Motor neuron (in vitro differentiated cells): Measurements from ENCODE around the gene OARD1. TPM values are rescaled to one million over a fixed set of nuclear protein-coding genes. Genes with fewer than 3 reads are reported as not detected.
"Not testable (repeated sequence)": the region's sequence is repeated elsewhere in the genome, so short reads cannot be mapped to it uniquely, and the experiment has no call there.

ENCODE experiments used
- ATAC-seq, 8 experiments: fragments of 200-7000 bp; cut with Tn5 transposase; replicated peaks in 6 of 8; 2 replicates each; pipeline ENCODE4 v1.8.0; 2021; ENCODE audit warnings: mild to moderate bottlenecking in 8 of 8, moderate library complexity in 8 of 8
- H3K27ac ChIP-seq, 2 donors: fragments of 250-450 bp; sonication (Bioruptor Pico); 2 replicates each; pipeline ENCODE4 v1.9.0; 2021; ENCODE audit warnings: antibody characterized with exemption in 2 of 2, mild to moderate bottlenecking in 2 of 2, moderate library complexity in 1 of 2
- H3K4me1 ChIP-seq, 2 donors: fragments of 250-450 bp; sonication (Bioruptor Pico); replicated peaks in 1 of 2; 2 replicates each; pipeline ENCODE4 v1.6.1; 2021; ENCODE audit warnings: antibody characterized with exemption in 2 of 2, mild to moderate bottlenecking in 2 of 2, moderate library complexity in 1 of 2
- H3K4me3 ChIP-seq, 5 donors: fragments of 250-450 bp; sonication (Bioruptor Pico); 2 replicates each; pipeline ENCODE4 v1.9.0; 2021; ENCODE audit warnings: antibody characterized with exemption in 5 of 5, mild to moderate bottlenecking in 5 of 5, moderate library complexity in 4 of 5
- WGBS, 10 experiments: fragments of 450-650 bp; shearing (Covaris generic); methylation state at CpG; one replicate each; pipeline ENCODE4 v1.0.0; 2022; 5-methylcytosine and 5-hydroxymethylcytosine counted together
- in situ Hi-C, 9 experiments: fragments of 400-800 bp; cut with MboI; loops; one replicate each; pipeline ENCODE4 v1.15.0; 2021; ENCODE audit warnings: low sequenced_read_pairs in 9 of 9, low pct_unique_long_range_greater_than_20kb in 2 of 9; ENCODE audit not compliant: unreplicated experiment in 9 of 9
- total RNA-seq, 8 experiments: library from RNA; unstranded; fragments of 300-600 nt; gene quantifications; 2 replicates each; pipeline versions ENCODE4 v1.2.3 to v1.2.4, GENCODE V29; 2022

OARD1 gene, protein sequence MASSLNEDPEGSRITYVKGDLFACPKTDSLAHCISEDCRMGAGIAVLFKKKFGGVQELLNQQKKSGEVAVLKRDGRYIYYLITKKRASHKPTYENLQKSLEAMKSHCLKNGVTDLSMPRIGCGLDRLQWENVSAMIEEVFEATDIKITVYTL
- total RNA-seq = 10 to 100 TPM; 23.7 to 41.2 (median 33.8) TPM

DNA sequence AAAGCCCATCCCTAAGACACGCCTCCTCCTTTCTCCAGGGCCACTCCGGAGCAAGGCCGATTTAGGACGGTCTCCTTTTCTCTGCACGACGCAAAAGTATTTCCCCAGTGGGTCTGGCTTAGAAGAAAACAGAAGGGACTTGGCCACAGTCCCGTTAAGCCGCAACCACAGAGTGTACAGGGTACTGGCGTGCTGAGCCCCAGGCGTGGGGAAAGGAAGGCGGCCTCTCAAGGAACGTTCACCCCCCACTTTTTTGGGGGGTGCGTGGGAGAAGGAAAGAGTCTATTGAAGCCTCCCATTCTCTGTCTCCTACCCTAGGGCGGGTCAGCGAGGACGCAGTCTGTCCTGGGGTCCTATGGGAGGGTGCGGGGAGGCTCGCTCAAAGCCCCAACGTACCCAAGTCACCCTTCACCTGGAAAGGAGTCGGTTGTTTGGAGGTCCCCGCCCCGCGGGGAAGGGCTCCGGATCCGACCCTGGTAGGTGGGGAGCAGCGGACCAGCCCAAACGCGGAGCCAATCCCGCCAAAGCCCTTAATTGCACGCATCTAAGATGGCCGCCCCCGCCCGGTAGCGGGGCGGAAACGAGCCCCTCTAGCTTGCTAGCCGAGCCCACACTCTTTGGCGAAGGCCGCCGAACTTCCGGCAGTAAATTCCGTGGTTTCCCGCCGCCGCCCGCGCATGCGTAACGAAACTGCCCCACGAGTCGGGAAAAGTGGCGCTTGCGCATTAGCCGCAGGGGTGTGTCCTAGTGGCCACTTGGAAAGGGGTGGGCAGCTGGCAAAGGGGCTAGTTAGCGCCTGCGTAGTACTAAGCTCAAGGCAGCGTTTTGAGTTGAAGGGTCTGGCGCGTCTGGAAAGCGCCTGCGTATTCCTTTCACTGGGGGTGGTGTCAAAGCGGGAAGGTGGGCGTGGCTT lies at the start of gene OARD1:
Gene OARD1, minus strand, starts transcription at position 434 of the 913 bp plus-strand sequence. CDS start 722 bp downstream, outside the sequence.
- WGBS, 10 experiments = 0 to 2% (median 0%) methylated on average over 1 to 13 of the region's 63 CpGs; no CpG with 5 or more reads in 3 of the 10 experiments
- in situ Hi-C loops = loop anchor here in 3 of 9 experiments (25.0 kb wide), 1 partner anchor 1710 kb away; no protein-coding TSS in a partner anchor
- Histone ChIP-seq H3K4me1 (peaks cover 0 to 7% of the 10 kb centered on the region in 2 donors), H3K27ac (peak within 1 kb of the TSS; percentile 95), H3K4me3 (peak within 1 kb of the TSS; percentile 55 to 79 (median 66))
- peak; percentile 62 to 80 (median 76) for ATAC-seq

DNA sequence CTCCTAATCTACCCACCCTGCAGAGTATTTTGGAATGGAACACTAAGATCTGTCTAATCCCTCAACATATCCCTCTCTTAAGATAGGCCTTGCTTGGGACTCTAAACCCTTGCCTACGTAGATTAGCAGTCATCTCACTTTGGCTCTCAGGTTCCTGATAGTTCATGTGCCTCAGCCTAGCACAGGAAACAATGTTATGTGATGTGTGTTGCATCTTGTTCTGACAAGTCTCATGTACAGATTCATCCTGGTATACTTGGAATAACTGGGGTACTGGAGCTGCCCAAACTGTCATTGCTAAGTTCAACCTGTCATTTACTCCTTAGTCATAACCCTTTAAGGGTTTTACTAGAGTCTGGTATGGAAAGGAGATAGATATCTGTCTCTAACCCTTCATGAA lies 47.9 kb upstream of the OARD1 start:
- in situ Hi-C loops = no loop called here
- no peak overlapping the region for H3K27ac ChIP-seq
- H3K4me1 ChIP-seq = no peaks in the 10 kb centered on the region
- no peak overlapping the region for H3K4me3 ChIP-seq
- WGBS, 10 experiments = 60 to 100% (median 100%) methylated on average over 1 of the region's 1 CpG; no CpG with 5 or more reads in 6 of the 10 experiments
- no peak for ATAC-seq

DNA sequence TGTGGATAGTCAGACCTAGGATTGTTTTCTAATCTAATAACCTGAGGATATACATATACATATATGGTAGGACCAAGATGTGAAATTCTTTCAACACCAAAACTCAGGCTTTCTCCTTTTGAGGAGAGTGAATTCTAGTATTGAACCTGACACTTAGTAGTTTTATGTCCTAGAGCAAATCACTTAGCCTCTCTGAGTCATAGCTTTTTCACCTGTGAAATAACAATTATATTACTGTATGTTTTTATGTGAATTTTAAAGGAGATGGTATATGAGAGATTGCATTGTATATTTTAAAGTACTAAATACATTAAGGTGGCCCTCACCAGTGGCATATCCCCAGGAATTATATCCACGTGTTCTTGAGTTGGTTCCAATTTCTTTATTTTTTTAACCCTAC lies 47.4 kb upstream of the OARD1 start:
- Histone ChIP-seq H3K4me3 (no peak overlapping the region), H3K4me1 (no peaks in the 10 kb centered on the region), H3K27ac (no peak overlapping the region)
- in situ Hi-C loops = no loop called here
- WGBS, 10 experiments = 67 to 86% (median 82%) methylated on average over 1 of the region's 1 CpG; no CpG with 5 or more reads in 4 of the 10 experiments
- ATAC-seq = no peak

DNA sequence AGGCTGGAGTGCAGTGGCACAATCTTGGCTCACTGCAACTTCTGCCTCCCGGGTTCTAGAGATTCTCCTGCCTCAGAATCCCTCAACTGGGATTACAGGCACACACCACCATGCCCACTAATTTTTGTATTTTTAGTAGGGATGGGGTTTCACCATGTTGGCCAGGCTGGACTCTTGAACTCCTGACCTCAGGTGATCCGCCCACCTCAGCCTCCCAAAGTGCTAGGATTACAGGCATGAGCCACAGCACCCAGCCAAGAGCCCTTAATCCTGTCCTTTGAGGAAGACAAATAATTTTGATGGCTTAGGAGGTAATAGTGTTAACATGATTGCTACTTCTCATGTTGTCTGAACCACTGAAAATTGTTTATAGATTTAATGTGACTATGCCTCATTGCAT lies 42.9 kb upstream of the OARD1 start:
- ATAC-seq, H3K4me1 ChIP-seq, H3K4me3 ChIP-seq, H3K27ac ChIP-seq, in situ Hi-C loops: not testable (repeated sequence)
- WGBS, 10 experiments = 100% methylated on average over 1 to 2 of the region's 2 CpGs; no CpG with 5 or more reads in 4 of the 10 experiments

DNA sequence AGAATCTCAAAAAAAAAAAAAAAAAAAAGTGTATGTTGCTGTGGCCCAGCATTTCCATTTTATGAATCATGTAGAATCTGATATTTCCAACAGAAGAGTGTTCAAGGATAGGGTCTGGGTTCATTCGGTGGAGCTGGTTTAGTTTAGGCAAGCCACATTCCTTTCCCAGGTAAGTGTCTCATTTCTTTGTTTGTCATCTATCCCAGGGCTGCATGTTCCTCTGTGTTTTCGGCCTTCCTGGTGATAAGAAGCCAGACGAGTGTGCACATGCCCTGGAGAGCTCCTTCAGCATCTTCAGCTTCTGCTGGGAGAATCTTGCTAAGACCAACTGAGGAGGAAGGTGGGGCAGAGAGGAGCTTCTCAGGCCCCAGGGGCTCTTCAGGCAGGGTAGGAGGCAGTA lies 38.9 kb upstream of the OARD1 start:
- in situ Hi-C loops = no loop called here
- ATAC-seq = no peak
- Histone ChIP-seq H3K27ac (no peak overlapping the region), H3K4me1 (no peaks in the 10 kb centered on the region), H3K4me3 (no peak overlapping the region)
- WGBS, 10 experiments = 67 to 100% (median 100%) methylated on average over 1 of the region's 3 CpGs; no CpG with 5 or more reads in 7 of the 10 experiments

DNA sequence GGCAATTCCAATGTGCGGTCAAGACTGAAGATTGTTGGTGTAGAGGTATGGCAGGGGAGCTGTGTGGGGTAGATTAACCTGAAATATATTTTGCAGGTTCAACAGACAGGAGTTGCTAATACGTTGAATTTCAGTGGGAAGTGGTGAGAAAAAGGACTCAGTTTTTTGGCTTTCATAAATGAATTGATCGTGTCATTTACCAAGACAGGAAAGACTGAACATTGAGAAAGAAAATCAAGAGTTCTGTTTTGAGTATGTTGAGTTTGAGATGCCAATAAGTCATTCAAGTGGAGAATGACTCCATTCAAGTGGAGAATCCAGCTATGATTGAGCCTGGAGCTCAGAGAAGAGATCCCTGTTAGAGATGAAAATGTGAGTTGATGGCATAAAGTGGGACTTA lies 31.7 kb upstream of the OARD1 start:
- WGBS, 10 experiments = 86 to 100% (median 94%) methylated on average over 1 to 3 of the region's 3 CpGs; no CpG with 5 or more reads in 3 of the 10 experiments
- in situ Hi-C loops = no loop called here
- H3K27ac ChIP-seq = no peak overlapping the region
- ATAC-seq = no peak
- no peak overlapping the region for H3K4me3 ChIP-seq
- H3K4me1 ChIP-seq = no peaks in the 10 kb centered on the region

DNA sequence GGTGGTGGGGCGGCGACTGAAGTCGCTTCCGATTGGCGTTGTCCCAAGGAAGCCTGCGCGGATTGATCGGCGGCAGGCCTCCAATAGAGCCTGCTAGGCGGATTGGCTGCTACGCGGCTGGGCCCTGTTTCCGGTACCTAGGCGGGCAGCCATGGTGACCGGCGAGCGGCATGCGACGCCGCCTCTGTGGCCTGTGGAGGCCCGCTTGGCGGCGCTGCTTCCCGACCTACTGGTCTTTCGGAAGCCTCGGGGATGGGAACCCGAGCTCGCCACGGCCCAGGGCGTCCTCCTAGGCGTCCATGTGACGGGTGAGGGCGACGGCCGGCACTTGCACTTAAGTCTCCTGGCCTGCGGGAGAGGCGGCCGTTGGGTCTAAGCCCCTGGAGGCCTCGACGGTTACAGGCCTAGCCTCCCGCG lies 28.7 kb upstream of the OARD1 start:
- Histone ChIP-seq H3K4me3 (no peak overlapping the region), H3K4me1 (no peaks in the 10 kb centered on the region), H3K27ac (no peak overlapping the region)
- no peak for ATAC-seq
- WGBS, 10 experiments = 93 to 100% (median 100%) methylated on average over 1 to 12 of the region's 42 CpGs; no CpG with 5 or more reads in 7 of the 10 experiments
- in situ Hi-C loops = no loop called here

DNA sequence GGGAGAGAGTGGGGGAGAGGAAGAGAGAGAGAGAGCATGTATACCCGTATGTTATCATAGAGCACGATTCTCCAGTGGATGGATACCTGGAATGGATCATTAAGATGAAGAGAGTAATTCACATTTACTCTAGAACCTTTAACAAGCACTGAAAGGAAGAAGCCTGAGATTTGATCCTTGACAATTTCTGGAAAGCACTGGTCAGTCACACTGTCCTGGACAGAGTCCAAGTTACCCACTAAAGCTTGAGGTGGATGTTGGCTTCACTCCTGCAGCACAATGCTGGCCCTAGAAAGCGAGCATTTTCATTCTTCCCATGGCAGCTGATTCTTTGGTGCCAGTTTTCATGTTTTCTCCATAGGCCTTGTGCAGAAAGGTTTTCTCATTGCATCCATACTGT lies 26.2 kb upstream of the OARD1 start:
- Histone ChIP-seq H3K4me3 (no peak overlapping the region), H3K27ac (no peak overlapping the region), H3K4me1 (no peaks in the 10 kb centered on the region)
- WGBS, 10 experiments = 40 to 100% (median 90%) methylated on average over 1 to 3 of the region's 3 CpGs
- ATAC-seq = no peak
- in situ Hi-C loops = loop anchor here in 1 of 9 experiments (25.0 kb wide), 1 partner anchor 214 kb away; no protein-coding TSS in a partner anchor

DNA sequence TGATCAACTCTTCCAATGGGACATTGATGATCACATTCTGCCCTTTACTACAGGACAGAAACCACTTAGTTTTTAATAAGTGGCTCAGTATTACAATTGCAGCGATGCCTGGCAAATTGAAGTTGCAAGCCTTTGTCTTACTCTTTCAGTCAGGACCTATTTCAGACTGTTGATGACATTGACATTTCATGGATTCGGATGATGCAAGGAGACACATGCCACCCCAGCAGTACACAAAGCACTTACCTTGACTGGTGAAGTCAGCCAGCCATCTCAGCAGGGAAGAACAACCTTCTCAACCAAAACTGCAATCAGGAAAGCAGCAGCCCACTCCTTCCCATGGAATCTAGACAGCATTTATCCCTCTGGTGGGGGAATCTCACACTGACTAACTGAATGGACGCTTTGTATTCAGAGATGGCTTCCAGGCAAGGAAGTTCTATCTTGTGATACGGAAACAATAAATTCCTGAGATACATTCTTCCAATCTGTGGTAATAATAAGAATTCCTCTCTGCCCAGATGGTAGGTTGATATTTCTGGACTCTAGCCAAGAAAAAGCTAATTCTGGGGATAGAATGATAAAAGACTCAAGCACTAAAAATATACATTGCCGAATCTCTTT lies 25.4 kb upstream of the OARD1 start:
- H3K27ac ChIP-seq = no peak overlapping the region
- in situ Hi-C loops = loop anchor here in 1 of 9 experiments (25.0 kb wide), 1 partner anchor 215 kb away; no protein-coding TSS in a partner anchor
- 14 to 100% (median 94%) methylated on average over 1 to 5 of the region's 5 CpGs; no CpG with 5 or more reads in 2 of the 10 experiments for WGBS, 10 experiments
- H3K4me1 ChIP-seq = no peaks in the 10 kb centered on the region
- ATAC-seq = peak in 1 of 8 experiments; percentile 41
- H3K4me3 ChIP-seq = no peak overlapping the region

DNA sequence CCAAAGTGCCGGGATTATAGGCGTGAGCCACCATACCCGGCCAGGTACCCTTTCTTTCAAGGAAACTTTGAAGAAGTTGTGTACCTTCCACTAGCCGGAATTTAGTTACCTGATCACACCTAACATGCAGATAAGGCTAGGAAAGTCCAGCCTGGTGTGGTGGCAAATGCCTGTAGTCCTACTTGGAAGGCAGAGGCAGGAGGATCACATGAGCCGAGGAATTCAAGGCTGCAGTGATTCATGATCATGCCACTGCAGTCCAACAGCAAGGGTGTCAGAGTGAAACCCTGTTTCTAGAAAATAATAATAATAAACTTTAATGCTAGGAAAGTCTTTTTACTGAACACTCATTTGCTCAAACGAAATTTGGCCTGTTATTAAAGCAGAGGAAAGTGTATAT lies 21.6 kb upstream of the OARD1 start:
- Histone ChIP-seq H3K4me3 (no peak overlapping the region), H3K27ac (no peak overlapping the region), H3K4me1 (no peaks in the 10 kb centered on the region)
- WGBS, 10 experiments = 70 to 100% (median 87%) methylated on average over 1 to 5 of the region's 6 CpGs; no CpG with 5 or more reads in 2 of the 10 experiments
- peak in 1 of 8 experiments; percentile 21 for ATAC-seq
- in situ Hi-C loops = loop anchor here in 1 of 9 experiments (25.0 kb wide), 1 partner anchor 219 kb away; no protein-coding TSS in a partner anchor

DNA sequence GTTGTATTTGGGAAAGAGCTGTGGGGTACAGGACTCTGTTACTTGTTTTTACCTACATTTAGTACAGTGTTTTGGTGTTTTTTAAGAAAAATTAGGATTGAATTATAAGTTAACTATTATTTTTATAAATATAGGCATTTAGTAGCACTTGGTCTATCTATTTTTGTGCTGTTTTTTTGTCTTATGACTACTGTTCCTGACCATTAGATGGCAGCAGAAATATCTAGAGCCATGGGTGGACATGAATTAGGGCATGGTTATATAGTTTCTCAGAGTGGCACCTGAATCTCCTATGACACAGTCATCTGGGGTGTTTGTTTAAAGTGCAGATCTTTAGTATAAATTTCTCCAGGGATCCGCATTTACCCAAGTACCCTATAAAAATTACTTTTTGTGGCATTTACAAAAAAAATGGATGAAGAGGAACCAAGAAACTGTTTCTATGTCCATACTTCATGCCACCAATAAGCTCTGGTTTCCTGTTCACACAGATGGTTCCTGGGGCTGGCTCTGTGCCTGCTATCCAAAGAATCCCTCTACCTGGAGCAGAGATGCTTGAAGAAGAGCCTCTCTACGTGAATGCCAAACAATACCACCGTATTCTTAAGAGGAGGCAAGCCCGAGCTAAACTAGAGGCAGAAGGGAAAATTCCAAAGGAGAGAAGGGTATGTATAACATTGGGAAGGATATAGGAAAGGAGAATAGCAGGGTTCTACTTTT lies 20.4 kb upstream of the OARD1 start:
- Histone ChIP-seq H3K4me3 (no peak overlapping the region), H3K4me1 (no peaks in the 10 kb centered on the region), H3K27ac (no peak overlapping the region)
- in situ Hi-C loops = loop anchor here in 1 of 9 experiments (25.0 kb wide), 1 partner anchor 220 kb away; no protein-coding TSS in a partner anchor
- 78 to 100% (median 98%) methylated on average over 1 to 4 of the region's 4 CpGs; no CpG with 5 or more reads in 2 of the 10 experiments for WGBS, 10 experiments
- ATAC-seq = peak in 3 of 8 experiments; percentile 25 to 40 (median 38)
